GM18870 (cell line): Measurements from ENCODE around the gene ZSCAN1.

Experiments
- ATAC-seq: cut with Tn5 transposase; IDR thresholded peaks from one replicate; pipeline ENCODE4 v1.9.1; 2021; ENCODE audit warnings: moderate library complexity; ENCODE audit not compliant: unreplicated experiment

Gene ZSCAN1

DNA sequence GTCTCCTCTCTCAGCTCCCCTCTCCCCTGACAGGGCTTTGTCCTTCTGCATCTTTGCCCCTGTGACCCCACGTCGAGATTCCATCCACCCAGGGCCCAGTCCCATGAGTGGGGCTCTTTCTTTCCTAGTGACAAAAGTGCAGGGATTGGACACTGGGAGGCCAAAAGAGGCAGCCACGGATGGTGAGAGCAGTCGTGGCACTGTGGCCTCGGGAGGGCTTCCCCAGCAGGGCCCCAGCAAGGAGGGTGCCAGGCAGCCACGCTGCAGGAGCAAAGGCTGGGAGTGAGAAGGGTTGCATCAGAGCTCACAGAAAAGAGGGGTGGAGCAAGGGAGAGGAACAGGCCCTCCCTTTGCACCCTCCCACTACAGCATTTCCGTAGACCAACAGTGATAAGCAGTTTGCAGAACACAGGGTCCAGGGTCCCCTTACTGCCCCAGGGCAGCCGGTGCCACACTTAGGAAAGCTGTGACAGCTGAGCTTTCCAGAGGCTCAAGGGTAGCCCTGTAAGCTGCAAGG lies 4.9 kb downstream of the ZSCAN1 start:
- ATAC-seq = no peak

DNA sequence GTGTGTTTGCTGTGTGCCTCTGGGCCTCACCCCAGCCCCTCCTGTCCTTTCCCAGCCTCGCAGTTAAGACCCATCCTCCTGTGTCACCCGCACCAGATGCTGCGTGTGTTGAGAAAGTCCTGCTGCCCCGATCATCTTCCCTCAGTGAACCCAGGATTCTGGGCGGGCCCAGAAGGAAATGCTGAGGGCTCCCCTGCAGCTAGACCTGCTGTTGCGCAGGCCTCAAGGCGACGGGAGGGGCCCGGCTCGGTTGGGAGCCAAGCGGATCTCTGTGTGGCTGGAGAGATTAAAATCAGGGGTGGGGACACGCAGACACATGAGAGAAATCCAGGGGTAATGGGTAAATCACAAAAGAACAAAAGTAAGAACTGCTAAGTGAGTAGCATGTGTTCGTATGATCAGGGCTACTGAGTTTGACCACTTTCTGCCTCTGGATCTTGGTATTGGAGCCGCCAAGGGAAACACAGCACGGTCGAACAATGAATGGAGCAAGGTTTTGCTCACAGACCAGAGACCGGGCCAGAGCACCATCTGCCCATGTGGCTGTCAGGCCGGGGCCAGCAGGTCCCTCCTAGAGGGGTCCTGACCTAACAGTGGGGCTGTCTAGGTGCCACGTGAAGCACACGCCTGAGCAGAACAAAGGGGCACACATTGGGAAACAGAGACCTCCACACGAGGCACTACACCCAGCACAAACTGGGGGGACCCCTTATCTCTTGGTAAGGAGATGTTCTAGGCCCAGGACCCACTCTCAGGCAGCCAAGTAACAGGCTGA lies 7.1 kb downstream of the ZSCAN1 start:
- ATAC-seq = no peak

DNA sequence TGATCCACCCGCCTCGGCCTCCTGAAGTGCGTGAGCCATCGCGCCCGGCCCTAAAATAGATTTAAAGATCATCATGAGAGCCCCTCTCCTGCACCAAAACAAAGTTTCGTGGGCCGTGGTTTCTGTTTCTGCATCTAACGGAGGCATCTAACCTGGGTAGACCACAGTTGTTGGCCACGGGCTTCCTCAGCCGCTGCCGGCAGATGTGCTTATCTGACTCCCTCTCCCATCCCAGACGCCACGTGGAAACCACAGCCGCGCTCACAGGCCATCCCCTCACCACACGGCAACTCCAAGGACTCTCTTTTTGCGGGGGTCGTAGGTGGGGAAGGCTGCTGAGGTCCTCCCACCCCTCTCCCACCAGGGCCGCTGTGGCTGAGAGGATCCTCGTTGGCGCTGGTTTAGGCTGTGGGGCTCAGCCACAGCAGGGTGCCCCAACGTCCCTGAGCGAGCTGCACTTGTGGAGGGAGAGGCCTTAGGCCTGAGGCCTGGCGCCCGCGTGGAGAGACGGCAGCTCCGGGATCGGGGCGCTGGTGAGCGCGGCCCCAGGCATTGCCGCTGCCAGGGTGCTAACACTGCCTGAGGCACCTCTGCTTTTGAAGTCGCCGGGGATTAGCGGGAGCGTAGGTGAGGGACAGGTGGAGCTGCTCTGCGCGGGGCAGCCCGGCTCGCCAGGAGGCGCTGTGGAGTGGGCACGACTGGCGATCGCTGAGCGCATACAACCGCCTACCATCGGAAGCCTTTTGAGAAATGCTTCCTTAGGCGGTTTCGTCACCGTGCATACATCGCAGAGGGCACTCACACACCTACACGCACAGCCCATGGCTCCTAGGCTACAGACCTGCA lies 8.9 kb downstream of the ZSCAN1 start:
- no peak for ATAC-seq

DNA sequence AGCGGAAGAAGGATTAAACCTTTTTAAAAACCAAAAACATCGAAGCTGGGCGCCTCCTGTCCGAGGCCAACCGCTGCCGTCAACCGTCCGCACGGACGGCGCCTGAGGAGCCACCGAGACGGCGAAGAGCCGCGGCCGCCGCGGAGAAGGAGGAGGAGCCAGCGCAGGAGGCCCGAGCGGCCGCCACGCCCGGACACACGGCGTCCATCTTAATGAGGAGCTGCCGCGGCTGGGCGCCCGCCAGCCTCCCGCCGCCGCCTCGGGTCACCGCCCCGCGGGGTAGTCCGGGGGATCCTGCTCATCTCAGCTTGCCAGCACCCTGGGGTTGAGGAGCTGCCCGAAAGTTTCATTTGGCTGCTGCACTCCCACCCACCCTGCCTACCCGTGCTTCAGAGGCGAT lies 10.6 kb downstream of the ZSCAN1 start:
- ATAC-seq = no peak

DNA sequence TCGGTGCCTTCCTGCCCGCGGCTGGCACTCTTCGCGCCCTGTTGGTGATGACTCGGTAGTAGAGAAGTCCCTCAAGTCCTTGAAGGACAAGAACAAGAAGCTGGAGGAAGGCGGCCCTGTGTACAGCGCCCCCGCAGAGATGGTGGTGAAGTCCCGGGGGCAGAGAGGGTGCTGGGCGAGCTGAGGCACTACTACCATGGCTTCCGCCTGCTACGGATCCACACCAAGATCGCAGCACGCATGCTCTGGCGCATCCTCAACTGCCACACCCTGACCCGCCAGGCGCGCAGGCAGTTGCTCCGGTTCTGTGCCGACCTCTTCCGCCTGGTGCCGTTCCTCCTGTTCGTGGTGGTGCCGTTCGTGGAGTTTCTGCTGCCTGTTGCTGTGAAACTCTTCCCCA lies 11.1 kb downstream of the ZSCAN1 start:
- ATAC-seq = no peak

DNA sequence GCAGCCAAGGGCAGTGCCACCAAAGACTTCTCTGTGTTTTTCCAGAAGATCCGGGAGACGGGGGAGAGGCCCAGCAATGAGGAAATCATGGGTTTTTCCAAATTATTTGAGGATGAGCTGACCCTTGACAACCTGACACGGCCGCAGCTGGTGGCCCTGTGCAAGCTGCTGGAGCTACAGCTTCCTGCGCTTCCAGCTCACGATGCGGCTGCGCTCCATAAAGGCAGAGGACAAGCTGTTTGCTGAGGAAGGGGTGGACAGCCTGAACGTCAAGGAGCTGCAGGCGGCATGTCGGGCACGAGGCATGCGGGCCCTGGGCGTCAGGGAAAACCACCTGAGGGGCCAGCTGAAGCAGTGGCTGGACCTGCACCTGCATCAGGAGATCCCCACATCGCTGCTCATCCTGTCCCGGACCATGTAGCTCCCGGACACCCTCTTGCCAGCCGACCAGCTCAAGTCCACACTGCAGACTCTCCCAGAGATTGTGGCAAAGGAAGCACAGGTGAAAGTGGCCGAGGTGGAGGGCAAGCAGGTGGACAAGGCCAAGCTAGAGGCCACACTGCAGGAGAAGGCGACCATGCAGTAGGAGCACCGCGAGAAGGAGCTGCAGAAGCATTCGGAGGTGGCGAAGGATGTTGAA lies 11.7 kb downstream of the ZSCAN1 start:
- no peak for ATAC-seq

DNA sequence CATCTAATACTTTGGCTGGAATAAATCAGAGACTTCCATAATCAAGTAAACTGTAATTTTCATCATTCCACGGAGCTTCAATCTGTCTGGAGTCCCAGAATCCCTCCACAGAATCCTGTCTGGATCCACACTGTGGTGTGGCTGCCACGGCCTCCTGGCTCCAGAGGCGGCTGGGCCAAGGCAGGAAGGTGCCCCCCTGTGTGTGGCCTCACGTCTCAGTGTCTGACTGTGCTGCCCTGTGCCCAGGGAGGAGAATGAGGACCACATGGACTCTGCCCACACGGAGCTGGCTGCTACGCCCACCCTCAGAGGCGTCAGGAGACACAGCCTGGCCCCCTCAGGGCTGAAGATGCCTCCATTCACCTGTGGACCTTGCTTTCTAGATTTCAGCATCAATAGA lies 13.0 kb downstream of the ZSCAN1 start:
- ATAC-seq = no peak

DNA sequence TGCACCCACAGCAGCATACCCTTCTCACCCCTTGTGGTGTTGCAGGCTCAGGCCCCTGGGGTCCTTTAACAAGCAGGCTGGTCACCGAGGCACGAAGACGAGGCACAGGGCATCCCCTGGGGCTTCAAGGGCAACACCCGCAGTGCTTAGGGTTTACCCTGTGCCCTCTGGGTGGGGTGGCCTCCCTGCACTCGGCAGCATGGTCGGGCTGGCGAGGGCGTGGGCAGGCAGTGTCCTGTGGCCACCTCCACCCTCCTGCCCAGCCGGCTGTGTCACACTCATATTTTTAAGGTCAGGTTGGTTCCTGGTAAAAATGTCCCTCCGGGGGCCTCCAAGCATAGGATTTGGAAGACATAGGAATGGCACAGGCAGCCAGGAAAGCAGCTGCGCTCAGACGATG lies 13.8 kb downstream of the ZSCAN1 start:
- no peak for ATAC-seq

DNA sequence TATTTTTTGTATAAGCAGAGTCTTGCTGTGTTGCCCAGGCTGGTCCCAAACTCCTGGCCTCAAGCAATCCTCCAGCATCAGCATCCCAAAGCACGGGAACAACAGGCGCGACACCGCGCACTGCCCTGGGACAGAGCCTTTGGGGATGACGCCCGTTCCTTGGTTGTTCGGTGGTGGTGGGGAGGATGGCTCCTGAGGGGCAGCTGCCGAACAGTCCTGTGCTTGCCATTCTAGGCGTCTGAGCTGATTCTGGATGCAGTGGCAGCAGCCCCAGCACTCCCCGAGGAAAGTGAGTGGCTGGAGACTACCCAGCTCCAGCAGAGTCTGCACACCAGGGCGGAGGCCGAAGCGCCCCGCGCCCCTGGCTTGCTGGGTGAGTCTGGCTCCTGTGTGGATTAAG lies 18.4 kb downstream of the ZSCAN1 start:
- no peak for ATAC-seq

DNA sequence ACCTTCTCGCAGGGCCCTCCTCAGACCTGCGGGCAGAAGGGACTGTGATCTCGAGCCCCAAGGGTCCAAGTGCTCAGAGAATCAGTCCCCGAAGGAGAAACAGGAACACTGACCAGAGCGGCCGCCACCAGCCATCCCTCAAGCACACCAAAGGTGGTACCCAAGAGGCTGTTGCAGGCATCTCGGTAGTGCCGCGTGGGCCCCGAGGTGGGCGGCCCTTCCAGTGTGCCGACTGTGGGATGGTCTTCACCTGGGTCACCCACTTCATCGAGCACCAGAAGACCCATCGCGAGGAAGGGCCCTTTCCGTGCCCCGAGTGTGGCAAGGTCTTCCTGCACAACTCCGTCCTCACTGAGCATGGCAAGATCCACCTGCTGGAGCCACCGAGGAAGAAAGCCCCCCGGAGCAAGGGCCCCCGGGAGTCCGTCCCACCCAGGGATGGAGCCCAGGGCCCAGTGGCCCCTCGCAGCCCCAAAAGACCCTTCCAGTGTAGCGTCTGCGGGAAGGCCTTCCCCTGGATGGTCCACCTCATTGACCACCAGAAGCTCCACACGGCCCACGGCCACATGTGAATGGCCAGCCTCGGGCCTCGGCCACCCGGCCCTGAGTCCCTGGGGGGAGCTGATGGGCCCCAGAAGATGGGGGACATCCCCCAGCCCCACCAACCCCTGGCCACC lies 19.8 kb downstream of the ZSCAN1 start:
- no peak for ATAC-seq

DNA sequence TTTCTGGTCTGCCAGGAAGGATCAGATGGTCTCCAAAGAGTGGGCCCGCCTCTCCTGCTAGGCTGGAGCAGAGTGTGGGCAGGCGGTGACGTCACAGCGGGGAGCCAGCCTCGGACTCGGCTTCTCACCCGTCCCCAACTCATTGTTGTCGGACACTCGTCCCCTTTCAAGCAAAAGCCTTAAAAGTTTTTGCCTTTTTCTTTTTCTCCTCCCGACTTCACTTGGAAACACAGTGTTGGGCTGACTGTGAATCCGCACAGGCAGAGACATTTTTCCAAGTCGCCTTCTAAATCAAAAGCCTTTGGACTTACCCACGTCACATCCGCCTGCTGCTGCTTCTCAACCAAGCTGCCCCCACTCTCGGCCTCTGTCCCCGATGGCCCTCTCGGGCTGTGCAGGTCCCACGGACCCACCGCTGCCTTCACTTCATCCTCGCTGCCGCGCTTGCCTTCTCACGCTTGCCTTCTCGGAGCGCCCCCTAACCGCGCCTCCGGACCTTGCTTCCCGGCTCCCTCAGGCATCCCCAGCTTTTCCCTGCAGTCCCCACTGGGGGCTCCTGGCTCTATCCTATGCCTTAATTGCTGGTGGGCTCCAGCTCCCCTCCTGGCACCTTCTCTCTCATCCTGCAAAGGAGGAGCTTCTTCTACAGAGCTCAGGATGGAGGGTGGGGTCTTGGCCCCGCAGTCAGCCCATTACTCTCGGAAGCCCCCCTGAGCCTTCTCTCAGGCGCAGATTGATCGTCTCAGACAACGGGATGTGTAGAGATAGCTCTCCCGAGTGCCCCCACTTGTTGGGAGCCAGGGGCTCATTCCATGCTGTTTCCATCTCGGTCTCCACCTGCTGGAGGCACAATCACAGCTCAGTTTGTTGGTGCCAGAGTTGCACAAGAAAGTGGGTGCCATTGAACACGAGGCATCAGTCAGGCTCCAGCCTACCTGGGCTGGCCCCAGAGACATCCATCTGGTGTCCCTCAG lies 21.4 kb downstream of the ZSCAN1 start:
- ATAC-seq = no peak

DNA sequence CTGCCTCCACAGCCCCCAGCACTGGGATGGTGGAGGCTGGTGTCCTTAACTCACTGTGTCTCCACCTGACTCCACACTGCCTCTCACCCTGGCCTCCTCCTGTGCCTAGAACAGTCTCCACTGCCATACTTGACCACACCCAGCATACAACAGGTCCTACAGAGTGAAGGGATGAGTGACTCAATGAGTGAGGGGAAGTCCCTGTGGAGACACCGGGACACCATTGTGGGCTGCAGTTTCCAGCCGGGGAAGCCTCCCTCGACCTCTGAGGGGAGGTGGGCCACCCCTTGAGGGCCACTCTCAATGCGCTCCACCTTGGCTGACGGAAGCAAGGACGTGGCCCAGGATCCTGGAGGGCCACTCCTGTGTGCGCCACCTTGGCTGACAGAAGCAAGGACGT lies 22.4 kb downstream of the ZSCAN1 start:
- ATAC-seq = no peak

DNA sequence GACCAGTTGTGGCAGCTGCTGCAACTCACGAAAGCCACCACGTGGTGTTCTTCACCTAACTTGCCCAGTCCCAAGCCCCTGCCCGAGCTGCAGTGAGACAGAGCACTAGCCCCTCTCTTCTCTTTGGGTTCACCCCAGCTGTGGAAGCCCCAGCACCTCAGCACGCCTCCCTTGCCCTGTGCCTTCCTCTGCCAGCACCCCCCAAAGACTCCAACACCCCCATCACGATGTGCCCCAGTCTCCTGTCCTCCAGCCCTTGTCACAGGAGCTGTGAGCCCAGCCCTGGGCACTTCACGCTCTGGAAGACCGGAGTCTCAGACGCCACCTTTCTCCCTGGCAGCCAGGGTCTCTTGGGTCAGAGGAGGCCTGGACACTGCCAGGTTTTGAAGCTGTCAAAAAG lies 23.0 kb downstream of the ZSCAN1 start:
- no peak for ATAC-seq

DNA sequence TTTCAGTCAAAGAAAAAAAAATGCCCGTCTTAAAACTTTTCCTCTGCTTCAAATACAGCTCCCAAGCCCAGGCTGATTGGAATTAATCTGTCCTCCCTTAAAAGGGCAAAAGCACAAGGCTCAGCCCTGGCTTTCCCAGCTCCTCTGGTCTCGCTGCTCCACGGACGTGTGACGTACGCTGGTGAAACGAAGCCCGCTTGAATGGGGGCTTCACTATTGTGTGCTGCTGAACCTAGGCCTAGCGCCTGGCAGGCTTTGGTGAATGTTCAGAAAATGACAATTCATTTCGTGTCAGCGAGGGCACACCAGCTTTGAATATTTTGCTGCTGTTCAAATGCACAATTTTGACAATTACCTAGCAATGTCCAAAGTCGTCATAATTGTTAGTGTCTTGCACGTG lies 24.6 kb downstream of the ZSCAN1 start:
- ATAC-seq = no peak

DNA sequence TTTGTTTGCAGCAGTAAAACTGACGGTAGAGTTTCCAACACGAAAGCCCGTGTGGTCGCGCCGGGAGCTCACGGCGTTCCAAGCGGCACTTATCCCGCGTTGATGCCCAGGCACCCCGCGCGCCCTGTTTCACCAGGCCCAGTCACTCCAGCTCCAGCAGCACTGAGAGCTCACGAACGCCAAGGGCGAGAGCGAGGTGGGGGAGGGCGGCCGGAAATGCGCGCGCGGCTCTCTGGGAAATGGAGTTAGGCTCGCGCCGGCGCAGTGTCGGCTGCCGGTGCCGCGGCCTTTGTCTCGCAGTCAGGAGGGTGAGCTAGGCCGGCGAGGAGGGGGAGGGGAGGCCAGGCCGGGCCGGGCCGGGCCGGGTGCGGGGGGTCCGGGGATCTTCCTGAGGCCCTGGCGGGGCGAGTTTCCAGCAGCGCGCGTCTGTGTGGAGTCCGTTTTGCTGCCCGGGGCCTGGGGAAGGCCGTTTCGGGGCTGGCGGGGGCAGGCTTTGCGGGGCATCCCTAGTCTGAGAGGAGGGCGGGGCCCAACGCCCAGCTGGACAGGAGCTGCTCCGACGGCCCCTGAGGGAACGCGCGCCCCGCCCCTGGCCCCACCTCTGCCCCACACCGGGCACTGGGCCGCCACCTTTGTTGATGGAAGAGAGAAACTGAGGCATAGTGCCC lies 25.3 kb downstream of the ZSCAN1 start, which contains the start of gene ZNF135:
ZNF135 (plus strand) TSS at position 280 of the 668 bp plus-strand sequence. CDS start 721 bp downstream, outside the sequence.
- ATAC-seq = no peak

DNA sequence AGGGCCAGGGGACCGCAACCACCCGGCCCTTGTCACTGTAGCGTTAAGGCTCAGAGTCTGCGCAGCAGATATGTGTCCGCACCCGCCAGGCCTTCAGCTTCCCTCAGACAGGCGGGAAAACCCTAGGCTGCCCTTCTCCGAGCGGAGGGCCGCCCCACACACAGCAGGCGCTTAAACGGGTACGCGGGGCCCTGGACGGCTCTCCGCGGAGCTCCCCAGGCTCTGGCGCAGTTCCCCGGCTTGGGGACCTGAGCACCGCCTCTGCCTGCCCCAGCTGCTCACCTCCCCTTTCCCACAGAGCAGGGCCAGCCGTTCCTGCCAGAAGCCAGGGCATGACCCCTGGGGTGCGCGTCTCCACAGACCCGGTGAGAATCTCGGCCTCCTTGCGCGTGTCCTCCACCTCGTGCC lies 25.9 kb downstream of the ZSCAN1 start:
- no peak for ATAC-seq

DNA sequence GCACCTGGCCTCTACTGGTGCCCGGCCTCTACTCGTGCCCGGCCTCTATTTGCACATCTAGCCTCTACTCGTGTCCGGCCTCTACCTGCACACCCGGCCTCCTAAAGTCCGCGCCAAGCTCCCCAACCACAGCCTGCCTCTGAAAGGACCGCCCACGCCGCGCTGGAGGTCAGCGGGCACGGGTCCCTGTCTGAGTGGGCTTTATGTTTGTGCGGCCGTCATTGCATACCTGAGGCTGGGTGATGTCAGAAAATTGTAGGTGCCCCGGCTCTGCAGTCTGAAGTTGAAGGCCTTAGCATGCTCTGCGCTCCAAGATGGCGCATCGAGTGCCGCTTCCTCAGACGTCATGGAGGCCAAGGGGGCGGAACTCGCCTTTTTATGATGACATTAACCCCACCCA lies 26.4 kb downstream of the ZSCAN1 start:
- no peak for ATAC-seq

DNA sequence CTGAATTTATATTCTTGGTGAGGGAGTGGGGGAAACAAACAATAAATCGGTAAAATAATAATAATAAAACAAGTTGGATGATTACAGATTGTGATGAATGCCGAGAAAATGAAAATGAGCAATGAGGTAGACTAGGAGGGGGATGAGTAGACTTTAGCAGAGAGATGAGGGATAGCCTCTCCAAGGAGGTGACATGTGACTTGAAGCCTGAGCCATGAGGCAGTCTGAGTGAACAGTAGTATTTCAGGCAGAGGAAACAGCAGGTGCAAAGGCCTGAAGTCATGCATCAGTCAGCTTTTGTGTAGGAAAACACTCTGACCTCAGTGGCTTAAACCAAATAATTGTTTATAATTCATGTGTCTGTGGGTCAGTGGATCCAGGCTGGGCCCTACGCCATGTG lies 29.9 kb downstream of the ZSCAN1 start:
- ATAC-seq = no peak

DNA sequence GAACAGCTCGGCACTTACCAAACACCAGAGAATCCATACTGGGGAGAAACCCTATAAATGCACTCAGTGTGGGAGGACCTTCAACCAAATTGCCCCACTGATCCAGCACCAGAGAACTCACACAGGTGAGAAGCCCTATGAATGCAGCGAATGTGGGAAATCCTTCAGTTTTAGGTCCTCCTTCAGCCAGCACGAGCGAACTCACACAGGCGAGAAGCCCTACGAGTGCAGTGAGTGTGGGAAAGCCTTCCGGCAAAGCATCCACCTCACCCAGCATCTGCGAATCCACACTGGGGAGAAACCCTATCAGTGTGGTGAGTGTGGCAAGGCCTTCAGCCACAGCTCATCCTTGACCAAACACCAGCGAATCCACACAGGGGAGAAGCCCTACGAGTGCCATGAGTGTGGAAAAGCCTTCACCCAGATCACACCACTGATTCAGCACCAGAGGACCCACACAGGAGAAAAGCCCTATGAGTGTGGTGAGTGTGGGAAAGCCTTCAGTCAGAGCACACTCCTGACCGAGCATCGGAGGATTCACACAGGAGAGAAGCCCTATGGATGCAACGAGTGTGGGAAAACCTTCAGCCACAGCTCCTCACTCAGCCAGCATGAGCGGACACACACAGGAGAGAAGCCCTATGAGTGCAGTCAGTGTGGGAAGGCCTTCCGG lies 33.6 kb downstream of the ZSCAN1 start:
- ATAC-seq = no peak
